HG03139 (cell line): Measurements from ENCODE around the gene KRT3.

ENCODE experiments used
- ATAC-seq: cut with Tn5 transposase; IDR thresholded peaks from one replicate; pipeline ENCODE4 v1.9.1; 2021; ENCODE audit not compliant: unreplicated experiment

The KRT3 gene

DNA sequence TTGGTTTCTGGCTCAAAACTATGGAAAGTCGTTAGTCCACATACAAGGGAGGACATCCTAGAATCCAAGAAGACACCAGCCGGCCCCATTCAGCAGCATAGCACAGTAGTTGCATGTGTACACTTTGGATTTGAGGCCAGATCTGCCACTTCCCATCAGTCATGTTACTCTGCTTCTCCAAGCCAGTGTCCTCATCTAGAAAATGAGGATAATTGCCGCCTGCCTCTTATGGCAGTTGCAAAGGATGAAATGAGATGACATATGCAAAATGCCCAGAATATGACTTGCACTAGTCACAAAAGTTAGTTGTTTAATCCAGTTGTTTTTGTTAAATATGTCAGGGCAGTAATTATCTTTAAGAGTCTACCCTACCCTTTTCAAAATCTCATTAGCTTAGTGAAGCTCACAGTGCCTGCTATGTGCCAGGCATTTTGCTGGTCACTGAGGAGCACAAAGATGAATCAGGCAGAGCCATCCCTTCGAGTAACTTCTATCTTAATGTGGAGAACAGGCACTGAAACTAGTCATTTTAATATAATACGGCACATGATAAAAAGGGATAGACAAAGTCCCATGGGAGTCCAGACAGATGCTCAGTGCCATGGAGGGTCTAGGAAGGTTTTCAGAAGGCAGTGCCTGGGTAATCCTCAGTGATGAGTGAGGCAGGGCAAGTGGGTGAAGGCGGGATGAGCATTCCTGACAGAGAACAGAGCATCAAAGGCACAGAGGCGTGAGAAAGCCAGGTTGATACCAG is 12.2 kb downstream of the KRT3 start:
- ATAC-seq: no peak

DNA sequence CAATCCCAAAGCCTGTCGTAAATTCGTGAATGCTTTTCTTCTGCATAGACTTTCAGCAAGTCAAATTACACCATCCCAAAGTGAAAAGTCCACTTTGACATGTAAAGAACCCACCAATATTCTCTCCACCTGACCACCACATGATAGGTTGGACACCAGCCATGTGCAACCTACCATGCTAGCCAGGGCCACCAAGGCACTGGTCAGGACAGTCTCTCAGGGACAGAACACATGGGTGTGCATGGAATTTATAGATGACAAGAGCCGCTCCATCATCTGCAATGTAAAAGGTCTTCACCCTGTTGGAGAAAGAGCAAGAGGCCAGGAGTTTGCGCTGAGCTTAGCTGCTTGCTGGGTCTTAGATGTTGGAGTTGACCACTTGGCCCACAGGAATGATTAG is 13.4 kb downstream of the KRT3 start:
- ATAC-seq: no peak

DNA sequence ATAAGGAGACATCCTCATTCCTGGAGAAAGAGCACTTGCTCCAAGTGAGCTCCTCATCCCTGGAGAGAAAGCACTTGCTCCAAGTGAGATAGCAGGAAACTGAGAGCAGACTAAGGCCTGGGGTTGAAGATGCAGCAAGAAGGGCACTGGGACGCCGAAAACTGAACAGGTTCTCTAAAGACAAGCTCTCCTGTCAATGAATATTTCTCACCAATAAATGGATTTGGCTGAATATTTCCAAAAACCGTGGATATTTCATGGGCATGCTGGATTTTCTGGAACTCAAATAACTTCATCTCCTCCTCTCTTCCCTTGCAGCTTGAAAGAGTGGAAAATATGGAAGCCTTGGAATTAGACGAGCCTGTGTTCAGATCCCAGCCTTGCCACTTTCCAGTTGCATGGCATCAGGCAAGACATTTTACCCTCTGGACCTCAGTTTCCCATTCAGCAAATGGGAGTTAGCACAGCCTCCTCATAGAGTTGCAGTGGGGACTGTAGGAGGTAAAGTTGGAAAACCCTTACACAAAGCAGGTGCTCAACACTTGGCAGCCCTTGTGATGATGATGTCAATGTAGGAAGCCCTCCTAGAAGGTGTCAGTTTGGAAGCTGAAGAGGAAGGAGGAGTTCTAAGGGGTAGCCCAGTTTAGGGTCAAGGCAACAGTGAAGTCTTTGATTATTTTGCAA is 14.4 kb downstream of the KRT3 start:
- ATAC-seq: no peak

DNA sequence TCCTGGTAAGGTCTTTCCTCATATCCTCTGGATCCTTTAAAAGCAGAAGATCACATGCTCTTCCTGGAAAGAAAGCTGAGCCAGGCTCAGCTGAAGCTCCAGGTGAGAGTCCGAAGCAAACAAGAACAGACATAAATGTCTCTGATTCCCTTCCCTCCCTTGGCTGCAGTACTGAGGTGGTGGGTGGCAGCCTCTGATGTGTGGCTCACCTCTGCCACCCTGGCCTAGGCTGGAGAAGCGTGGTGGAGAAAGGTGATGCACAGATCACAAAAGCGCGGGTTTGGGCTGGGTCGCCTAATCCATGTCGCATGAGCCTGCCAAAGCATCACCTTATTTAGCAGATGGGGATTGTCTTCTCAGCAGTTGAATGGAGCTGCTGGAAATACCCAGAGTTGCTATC is 16.0 kb downstream of the KRT3 start:
- no peak for ATAC-seq

DNA sequence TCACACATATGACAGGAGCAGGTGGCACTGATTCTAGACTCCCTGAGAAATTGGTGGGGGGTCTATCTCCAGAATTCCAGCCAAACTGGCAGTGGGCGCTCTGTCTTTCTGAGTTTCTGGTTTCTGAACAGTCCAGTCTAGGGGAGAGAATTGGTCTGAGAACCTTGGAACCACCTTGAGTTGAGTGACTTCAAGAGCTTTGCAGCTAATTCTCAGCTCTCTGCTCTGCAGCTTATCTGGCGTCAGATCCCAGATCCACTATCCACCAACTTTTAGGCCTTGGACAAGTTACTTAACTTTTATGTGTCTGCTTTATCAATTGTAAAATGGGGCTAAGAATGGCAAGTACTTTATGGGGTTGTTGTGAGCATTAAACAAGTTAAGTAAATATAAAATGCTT is 17.1 kb downstream of the KRT3 start:
- ATAC-seq: no peak

DNA sequence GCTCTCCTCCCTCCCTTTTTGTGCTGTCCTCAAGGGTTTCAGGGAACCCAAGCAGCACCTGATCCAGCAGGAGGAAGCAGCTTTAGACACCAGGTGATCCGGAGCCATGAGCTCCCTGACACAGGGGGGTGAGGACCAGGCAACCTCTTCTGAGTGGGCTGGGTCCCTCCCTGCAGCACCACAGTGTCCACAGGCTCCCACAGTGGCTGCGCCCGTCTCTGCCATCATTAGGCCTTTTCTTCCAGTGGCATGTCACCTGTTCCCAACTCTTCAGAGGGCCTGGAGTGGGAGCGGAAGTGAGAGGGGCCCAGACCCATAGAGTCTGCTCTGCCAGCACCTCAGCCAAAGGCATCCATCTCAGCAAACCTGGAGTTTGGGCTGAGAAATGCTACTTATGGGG is 18.4 kb downstream of the KRT3 start:
- ATAC-seq: no peak

DNA sequence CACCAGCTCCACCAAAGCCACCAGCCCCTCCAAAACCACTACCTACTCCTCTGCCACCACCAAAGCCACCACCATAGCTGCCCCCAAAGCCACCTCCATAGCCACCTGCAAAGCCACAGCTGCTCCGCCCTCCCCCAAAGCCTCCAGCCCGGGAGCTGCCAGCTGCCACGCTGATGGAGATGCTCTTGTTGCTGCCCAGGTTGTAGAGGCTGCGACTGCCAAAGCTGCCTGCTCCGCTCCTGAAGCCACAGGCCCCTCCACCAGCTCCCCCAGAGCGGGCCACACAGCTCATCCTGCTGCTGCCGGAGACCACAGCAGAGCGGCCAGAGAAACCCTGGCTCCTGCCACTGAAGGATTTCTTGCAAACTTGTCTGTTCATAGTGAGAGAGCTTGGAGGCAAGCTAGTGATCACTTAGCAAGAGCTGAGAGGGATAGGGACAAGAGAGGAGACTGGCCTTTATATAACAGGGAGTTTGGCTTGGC is 19.0 kb downstream of the KRT3 start, which contains the start of gene KRT76:
Gene KRT76 (minus strand): TSS at position 433 of the 483 bp plus-strand sequence. CDS start 54 bp downstream, at position 379.
- no peak for ATAC-seq

DNA sequence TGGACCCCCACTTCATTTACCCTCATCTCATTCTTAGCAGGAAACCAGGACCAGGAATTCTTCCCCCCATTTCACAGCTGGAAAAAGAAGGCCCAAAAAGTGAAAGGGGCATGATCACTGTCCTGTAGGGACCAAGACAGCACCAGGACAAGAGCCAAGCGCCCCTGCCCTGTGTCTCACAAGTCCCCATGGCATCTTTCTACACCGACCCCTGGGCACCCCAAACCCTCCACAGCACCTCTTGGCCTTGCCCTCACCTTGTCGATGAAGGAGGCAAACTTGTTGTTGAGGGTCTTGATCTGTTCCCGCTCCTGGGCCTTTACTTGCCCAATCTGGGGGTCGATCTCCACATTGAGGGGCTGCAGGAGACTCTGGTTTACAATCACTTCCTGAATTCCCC is 19.5 kb downstream of the KRT3 start:
- ATAC-seq: no peak

DNA sequence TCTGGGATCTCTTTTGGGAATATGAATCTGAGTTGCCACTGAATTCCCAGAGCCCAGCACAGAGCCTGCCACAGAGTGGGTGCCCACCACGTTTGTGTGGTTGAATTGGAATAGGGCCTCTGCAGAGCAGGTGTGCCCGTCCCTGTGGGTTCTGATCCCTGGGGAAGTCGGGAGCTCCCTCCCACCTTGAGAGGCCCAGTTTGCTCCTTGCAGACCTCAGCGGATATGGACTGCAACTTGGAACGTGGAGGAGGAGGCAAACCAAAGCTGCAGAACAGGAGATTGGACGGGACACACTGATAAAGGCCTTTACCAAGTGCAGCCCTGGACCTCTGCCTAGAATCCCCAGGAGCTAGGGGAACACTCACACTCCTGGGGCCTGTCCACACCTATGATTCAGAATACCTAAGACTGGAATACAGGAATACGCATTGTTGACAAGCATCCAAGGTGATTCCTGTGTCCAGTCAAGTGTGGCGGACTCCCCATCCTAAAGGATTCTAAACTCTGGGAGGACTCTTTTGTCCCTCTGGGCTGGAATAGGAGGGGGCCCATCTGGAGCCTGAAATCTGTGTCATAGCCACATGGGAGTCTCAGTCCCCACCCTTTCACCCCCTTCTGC is 21.2 kb downstream of the KRT3 start:
- no peak for ATAC-seq

DNA sequence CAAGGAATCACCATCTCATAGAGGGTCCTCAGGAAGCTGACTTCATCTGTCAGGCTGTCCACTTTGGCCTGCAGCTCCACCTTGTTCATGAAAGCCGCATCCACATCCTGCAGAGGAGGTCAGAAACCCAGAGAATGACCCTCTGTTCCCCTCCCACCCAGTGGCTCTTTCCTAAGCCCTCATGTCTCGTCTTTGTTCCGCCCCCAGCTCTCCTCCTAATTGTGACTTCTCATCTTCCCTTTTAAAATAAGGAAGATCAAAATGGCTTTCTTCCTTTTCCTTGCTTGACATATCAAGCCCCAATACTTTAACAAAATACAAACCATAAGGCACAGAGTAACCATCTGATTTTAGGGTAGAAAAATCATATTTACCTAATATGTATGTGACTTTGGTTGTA is 23.1 kb downstream of the KRT3 start:
- no peak for ATAC-seq

DNA sequence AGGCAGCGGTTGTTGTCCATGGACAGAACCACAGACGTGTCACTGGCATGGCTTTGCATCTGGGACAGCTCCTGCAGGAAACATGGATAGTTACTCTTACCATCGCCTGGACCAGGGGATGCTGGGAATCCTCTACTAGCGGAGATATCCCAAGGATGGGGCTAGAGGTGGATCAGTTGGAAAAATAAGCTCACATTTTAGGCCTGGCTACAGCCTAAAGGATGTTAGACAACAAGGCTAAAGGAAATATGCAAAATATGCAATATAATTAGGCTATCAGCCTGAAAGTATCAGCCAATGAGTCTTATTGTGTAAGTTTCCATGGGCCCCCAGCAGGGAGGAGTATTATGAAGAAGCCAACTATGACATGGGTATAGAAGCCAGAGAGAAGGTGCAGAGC is 23.7 kb downstream of the KRT3 start:
- ATAC-seq: no peak

DNA sequence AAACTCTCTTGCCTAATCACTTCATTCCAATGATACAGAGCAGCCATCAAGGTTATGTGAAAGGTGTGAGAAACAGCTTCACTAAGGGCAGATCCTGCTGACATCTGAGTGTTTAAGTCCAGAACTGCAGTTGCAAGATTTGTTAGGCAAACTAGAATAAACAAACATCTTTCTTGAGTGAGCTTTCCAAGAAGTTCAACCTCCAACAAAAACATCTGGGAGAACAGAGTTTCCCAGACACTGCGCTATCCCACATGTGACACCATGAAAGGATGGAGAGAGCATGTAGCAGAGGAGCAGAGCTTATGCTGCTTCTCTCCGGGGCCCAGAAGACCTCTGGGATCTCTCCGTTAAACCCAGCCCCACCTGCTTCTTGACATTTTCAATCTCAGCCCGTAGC is 24.4 kb downstream of the KRT3 start:
- no peak for ATAC-seq

DNA sequence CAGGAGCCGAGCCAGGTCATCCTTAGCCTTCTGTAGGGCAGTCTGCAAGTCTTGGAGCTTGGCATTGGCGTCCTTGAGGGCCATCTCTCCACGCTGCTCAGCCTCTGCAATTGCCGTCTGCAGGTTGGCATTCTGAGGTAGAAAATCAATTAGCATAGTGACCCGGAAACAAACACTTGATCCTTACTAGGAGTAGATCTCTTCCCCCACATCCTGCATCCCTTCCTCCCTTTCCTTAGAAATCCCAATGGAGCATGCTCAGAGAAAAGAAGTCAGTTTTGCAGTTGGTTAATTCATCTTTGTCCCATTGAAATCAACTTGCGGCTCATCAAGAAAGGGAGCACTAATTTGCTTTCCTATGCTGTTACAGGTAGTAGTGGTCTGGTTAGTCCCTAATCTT is 24.8 kb downstream of the KRT3 start:
- ATAC-seq: no peak

DNA sequence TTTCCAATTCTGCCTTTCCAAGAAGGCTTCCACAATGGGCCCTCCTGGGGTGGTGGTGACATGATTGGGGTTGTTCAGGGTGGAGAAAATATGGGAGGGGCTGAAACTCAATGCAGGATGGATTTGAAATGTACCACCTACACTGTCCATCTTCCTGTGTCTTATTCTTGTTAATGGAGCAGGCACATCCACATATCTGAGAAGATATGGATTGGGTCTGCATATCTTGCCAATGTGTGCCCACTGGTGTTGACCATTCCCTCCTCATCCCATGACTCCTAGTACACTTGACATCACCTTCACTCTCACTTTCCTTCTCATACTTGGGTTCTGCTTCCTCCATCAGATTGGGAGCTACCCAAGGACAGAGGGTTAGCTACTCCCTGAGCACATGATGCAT is 26.0 kb downstream of the KRT3 start:
- no peak for ATAC-seq

DNA sequence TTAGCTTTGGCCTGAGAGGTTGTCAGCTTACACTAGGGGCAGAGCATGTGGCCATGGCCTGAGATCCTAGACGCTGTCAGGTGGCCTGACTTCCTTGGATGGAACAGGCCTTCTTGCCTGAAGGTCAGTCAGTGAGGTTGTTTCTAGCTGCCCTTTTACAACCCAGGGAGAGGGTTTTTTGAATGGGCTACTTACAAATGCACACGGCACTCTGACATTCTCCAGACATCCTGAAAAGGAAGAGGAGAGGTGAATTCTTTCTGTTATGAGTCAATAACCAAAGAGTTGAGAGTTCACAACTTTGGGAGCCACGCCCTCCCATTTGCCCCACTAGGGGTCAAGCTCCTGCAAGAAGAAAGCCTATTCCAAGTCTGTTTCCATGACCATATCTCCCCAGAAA is 26.6 kb downstream of the KRT3 start:
- ATAC-seq: no peak

DNA sequence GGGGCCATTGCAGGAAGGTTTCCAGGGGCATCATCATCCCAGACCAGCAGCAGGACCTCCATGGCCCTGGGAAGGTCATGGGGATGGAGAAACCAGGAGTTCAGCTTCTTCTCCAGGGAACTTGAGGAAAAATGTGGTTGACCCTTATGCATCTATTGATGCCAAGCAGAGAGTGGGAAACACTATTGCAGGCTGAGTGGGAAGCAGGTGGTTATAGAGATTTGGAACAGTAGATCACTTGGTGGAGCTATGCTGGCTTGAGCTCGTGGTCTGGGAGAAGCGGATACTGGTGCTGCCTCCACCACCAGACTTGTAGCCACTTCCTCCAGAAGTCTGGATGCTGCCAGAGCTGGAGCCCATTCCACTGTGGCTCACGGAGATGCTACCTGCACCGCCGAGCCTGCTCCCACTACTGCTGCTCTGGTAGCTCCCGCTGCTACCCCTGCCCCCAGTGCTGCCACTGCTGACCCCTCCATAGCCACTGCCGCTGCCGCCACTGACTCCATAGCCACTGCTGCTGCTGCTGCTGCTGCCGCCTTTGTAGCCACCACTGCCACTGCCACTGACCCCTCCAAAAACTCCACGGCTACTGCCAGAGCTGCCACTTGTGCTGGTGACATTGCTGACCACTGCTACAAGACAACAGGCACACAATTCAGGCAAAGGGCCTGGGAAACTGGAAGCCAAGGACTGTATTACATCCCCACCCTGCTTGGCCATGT is 27.3 kb downstream of the KRT3 start:
- ATAC-seq: no peak

DNA sequence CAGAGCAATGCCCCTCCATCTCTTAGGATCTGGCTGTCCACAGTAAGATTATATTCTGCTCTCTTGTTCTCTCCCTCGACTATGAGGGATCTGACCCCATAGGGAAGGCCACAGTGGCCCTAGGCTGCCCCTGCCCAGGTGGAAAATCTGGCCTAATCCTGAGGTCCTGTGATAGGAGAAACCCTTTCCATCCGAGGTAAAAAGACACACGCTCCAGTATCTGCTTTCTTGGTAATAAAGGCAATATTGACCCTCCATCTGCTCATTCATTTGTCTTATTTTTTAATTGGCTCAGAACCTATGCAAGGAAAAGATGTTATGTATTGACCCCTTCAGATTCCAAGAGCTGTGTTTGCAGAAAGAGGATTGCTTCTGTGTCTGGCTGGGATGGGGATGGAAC is 28.5 kb downstream of the KRT3 start:
- ATAC-seq: no peak

DNA sequence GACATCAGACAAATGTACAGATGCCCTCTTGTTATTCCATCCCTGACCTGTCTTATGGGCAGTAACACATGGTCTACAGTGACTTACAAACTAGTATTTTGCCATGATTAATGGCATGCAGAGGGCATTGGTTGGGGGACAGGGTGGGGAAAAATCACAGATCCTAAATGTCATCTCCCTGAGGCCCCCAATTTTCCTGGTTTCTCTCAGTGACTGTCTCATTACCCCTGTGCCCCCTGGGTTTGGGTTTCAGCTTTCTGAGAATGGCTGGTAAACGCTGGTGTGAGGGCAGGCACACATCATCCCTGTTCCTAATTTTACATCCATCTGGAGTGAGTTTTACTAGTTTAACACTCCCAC is 28.9 kb downstream of the KRT3 start:
- ATAC-seq: no peak

DNA sequence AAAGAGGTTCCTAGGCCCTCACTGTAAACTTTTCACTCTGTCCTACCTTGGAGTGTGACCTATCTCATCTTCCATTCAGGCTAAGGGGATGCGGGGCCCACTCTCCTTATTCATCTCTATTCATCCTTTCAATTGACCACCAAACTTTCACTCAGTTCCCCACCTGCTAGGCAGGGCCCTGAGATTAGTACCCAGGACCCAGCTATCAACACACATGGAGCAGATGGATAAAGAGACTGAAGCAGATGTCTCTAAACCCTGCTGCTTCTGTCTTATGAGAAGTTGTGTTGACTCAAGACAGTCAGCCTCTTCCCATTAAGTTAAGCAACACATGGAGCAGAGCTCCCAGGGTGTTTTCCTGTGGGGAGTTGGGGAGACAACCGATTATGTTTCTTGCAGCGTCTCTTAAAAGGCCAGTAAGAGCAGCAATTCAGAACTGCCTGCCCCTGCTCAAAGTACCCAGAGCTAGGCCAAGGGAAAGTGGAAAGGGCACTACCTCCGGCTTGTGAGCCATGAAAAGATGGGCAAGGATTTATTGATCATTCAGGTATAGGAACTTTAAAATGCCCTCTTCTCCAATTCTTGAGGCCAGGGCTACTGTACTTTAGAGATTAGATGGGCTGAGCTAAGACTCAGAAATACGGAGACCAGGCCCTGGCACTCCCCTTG is 29.4 kb downstream of the KRT3 start:
- ATAC-seq: no peak

DNA sequence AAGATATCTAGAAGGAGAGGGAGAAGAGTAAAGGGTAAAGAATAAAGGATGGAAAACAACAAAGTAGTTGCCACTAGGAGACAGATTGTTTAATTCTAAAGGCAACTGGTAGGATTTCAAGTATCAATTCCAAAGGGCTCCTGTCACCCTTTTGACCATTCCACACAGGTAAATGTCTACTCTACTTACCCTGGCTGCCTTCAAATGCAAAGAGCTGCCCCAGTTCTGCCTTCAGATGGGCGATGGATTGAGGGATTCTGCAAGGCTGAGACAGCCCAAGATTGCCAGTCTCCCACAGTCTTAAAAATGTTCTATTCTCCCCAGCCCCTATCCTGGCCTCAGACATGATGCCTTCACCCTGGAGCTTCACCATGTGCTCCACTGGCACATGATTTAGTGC is 30.2 kb downstream of the KRT3 start:
- ATAC-seq: no peak

DNA sequence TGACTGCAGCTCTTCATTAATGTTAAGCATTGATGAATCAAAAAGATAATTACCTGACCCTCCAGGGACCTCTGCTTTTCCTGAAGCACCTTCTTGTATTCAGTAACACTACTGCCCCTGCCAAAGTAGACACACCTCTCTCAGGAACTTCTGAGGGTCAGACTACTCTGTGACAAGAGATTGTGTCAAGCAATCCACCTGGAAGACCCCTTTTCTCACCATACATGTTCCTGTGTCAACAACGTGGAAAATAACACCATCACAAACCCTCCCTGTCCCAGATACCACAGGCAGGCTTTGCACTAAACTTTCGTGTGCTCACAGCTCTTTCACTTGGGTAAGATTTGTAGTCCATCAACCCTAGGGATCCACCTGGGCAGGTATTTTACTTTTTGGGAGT is 31.9 kb downstream of the KRT3 start:
- no peak for ATAC-seq
